BJ (cell line): Measurements from ENCODE around the gene MCCC1. TPM values are rescaled to one million over a fixed set of nuclear protein-coding genes. Genes with fewer than 3 reads are reported as not detected.

Experiments
- CTCF ChIA-PET: fragments of 350-600 bp; formaldehyde crosslinking; extraction: SDS; loops from one replicate; lab custom pipeline; 2021; ENCODE audit warnings: antibody characterized with exemption, inconsistent platforms; lab: Yijun Ruan, JAX
- POLR2A ChIA-PET: fragments of 300-600 bp; sonication (Branson Sonifier 250); formaldehyde crosslinking; extraction: SDS; loops from one replicate; lab custom pipeline; 2021; ENCODE audit warnings: antibody characterized with exemption; lab: Charles Lee
- DNase-seq: peaks from one replicate; pipeline ENCODE4 v3.0.0-alpha.2; 2011; ENCODE audit warnings: low read depth
- H3K27me3 ChIP-seq: 2 replicates; pipeline ENCODE4 v1.6.0; 2011; ENCODE audit warnings: low read length; ENCODE audit not compliant: control insufficient read depth, insufficient read depth
- H3K36me3 ChIP-seq: 2 replicates; pipeline ENCODE4 v1.5.1; 2011; ENCODE audit warnings: low read length; ENCODE audit not compliant: control insufficient read depth, insufficient read depth
- H3K4me3 ChIP-seq: 2 replicates; pipeline ENCODE4 v1.5.1; 2011; ENCODE audit warnings: low read depth, mild to moderate bottlenecking, control low read depth, low read length
- polyA plus RNA-seq: library from polyadenylated mRNA; depleted of rRNA; stranded (reverse); fragments of >200 nt; gene quantifications from 2 replicates; pipeline ENCODE4 v1.2.3, GENCODE V29; 2011
- TF ChIP-seq, protein P1 (sequence below): IDR thresholded peaks from 2 replicates; pipeline ENCODE4 v1.5.1; 2011; ENCODE audit warnings: low read depth, mild to moderate bottlenecking, control low read depth, inconsistent platforms, low read length, moderate library complexity; ENCODE audit not compliant: insufficient read depth

MCCC1 gene
- polyA plus RNA-seq, 1 experiment: 12.5 TPM

DNA sequence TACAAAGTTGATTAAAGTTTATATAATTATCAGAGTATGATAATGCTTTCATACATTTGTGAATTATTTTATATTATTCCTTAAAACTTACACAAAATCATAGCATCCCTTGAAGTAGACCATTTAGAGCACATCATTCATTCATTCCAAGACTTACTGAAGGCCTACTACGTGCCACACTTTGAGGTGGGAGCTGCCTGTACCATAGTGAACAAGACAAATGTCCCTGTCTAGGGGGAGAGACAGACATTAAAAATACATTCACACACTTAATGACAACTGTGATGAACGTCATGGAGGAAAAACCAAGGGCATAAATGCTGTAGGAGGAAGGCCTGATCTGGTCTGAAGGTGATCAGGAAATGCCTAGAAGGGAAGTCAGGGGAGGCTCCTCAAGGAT is 12.1 kb downstream of the MCCC1 start:
- no peak for DNase-seq
- Histone ChIP-seq H3K27me3 (no peaks in the 10 kb centered on the region), H3K4me3 (no peak overlapping the region), H3K36me3 (peaks cover 2% of the 10 kb centered on the region)
- TF ChIP-seq, protein P1, sequence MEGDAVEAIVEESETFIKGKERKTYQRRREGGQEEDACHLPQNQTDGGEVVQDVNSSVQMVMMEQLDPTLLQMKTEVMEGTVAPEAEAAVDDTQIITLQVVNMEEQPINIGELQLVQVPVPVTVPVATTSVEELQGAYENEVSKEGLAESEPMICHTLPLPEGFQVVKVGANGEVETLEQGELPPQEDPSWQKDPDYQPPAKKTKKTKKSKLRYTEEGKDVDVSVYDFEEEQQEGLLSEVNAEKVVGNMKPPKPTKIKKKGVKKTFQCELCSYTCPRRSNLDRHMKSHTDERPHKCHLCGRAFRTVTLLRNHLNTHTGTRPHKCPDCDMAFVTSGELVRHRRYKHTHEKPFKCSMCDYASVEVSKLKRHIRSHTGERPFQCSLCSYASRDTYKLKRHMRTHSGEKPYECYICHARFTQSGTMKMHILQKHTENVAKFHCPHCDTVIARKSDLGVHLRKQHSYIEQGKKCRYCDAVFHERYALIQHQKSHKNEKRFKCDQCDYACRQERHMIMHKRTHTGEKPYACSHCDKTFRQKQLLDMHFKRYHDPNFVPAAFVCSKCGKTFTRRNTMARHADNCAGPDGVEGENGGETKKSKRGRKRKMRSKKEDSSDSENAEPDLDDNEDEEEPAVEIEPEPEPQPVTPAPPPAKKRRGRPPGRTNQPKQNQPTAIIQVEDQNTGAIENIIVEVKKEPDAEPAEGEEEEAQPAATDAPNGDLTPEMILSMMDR: no peak
- ChIA-PET CTCF (no interaction called here), POLR2A (no interaction called here)

DNA sequence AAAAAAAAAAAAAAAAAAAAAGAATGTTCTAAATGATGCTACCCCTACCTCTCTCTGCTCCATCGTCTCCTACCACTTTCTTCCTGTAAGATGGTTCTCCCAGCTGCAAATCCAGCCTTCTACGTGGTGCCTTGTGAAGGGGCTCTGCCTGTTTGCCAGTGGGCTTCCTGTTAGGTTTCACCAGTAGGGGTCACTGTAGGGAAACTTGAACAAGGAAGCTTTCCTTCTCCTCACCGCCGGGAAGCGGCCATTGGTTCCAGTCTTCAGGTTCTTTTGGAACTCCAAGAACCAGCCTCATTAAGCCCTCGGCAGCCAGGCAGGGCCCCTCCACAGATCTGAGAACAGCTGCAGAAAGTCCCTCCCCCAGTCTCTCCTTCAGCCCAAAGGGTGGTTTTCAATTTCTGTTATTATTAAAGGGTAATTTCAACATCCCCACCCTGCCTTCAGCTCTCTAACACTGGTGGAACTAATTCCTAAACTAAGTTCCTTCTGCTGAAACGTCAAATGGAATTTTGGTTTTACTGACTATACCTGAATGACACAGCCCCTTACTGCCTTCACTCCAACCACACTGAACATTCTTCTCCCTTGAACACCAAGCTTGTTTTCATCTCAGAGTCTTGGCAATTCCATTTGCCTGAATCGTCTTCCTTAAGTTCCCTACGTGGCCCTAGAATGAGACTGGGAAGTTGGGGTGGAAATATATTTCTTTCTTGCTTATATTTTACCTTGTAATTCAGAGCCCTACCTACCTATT is 13.5 kb downstream of the MCCC1 start:
- TF ChIP-seq, protein P1: peak; percentile 41
- Histone ChIP-seq H3K36me3 (peaks cover 5% of the 10 kb centered on the region), H3K27me3 (no peaks in the 10 kb centered on the region), H3K4me3 (no peak overlapping the region)
- no peak for DNase-seq
- ChIA-PET POLR2A (no interaction called here), CTCF (interaction anchor here (1.3 kb wide), 1 partner anchor 11 kb away, joined by 4 read pairs; no protein-coding TSS in a partner anchor)

DNA sequence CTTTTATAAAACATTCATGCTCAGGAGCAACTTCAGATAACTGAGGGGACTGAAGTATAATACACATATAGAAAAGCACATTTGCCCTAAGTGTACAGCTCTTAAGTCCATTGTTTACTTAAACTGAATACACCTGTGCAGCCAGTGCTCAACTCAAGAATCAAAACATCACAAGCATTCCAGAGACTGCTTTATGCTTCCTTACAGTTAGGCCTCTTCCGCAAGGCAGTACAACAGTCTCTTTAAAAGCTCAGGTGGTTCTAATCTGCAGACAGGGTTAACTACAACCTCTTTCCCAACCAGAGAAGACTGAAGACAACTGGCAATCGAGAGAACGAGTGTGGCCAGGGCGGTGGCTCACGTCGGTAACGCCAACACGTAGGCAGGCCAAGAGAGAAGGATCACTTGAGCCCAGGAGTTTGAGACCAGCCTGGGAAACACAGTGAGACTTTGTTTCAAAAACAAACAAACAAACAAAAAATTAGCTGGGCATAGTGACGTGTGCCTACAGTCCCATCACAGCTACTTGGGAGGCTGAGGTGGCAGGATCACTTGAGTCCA is 16.9 kb downstream of the MCCC1 start:
- Histone ChIP-seq H3K36me3 (peaks cover 6% of the 10 kb centered on the region), H3K27me3 (no peaks in the 10 kb centered on the region), H3K4me3 (no peak overlapping the region)
- CTCF ChIA-PET: interaction anchor here (0.8 to 1.1 kb wide), 3 partner anchors 16 to 173 kb away, joined by 3 read pairs; no protein-coding TSS in a partner anchor
- no peak for DNase-seq
- TF ChIP-seq, protein P1: no peak
- POLR2A ChIA-PET: no interaction called here

DNA sequence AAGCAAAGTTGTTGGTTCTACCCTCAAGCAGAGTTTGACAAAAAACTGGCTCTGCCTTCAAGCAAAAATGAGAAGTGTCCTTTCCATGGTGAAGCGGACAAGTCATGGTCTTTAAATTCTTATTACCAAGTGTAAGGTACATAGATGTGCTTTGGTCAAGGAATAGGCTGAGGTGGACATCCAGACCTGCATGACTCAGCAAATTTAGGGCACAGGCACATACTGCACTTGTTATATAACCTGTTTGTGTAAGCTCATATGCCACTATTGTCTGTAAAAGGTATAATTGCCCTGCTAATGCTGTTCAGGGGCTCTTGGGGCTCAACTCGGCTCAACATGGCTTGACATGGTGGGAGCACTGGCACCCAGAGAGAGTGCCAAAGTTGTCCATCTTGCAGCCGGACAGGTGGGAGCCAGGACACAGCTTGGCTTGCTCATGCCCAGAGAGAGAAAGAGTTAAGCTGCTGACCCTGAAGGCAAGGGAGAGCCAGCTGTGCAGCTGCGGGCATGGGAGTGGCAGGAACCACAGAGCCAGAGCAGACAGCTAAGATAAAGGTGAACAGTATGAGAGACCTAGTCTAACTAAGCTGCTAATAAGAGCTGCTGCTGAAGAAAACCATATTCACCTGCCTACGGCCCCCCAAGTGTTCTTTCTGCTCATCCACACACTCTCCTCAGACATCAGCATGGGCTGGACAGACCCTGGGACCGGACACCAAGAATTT is 17.7 kb downstream of the MCCC1 start:
- Histone ChIP-seq H3K27me3 (no peaks in the 10 kb centered on the region), H3K36me3 (peaks cover 4% of the 10 kb centered on the region; the same call in 1 of the 2 replicates), H3K4me3 (no peak overlapping the region)
- POLR2A ChIA-PET: no interaction called here
- CTCF ChIA-PET: interaction anchor here (0.8 kb wide), 2 partner anchors 17 to 172 kb away, joined by 3 read pairs; no protein-coding TSS in a partner anchor
- no peak for DNase-seq
- TF ChIP-seq, protein P1: no peak

DNA sequence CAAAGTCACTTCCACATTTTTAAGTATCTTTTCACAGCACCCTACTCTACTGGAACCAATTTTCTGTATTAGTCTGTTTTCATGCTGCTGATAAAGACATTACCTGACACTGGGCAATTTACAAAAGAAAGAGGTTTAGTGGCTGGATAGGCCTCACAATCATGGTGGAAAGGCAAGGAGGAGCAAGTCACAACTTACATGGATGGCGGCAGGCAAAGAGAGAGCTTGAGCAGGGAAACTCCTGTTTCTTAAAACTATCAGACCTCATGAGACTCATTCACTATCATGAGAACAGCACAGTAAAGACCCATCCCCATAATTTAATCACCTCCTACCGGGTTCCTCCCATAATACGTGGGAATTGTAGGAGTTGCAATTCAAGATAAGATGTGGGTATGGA is 18.7 kb downstream of the MCCC1 start:
- Histone ChIP-seq H3K36me3 (peaks cover 4% of the 10 kb centered on the region; the same call in 1 of the 2 replicates), H3K27me3 (no peaks in the 10 kb centered on the region), H3K4me3 (no peak overlapping the region)
- TF ChIP-seq, protein P1: no peak
- no peak for DNase-seq
- CTCF ChIA-PET: no interaction called here
- POLR2A ChIA-PET: no interaction called here
